Posterior vena cava (tissue), 2 donors: ENCODE data around the gene CYP51A1. TPM values are rescaled to one million over a fixed set of nuclear protein-coding genes. Genes with fewer than 3 reads are reported as not detected.

ENCODE experiments used
- DNase-seq: peaks from one replicate; pipeline ENCODE4 v3.0.0-alpha.2; 2020; ENCODE audit warnings: low spot score
- intact Hi-C, 2 donors: fragments of 100-400 bp; cut with DNase I; formaldehyde crosslinking; loops; one replicate each; pipeline versions ENCODE4 v1.14.1 to v1.14.2; 2022 to 2023
- total RNA-seq, 2 donors: library from RNA; stranded (reverse); fragmentation: NEBNext Ultra II Directional; extraction: Animal tissue kit (Norgen Biotek cat#: 25700); gene quantifications; one replicate each; pipeline ENCODE4 v1.2.1, GENCODE V29; 2021
- donor health status: DM: yes; HTN: yes; CAD: no.
- donor health status: DM: yes; HTN: yes; CAD: no.

The CYP51A1 gene
- total RNA-seq, 2 donors from 2014 or later, result 34.9 to 44.6 TPM

GRCh38 chr7:92071032-92071431 lies 63.2 kb downstream of the CYP51A1 start:
- intact Hi-C loops, result no loop called here
- DNase-seq, result no peak

GRCh38 chr7:92064438-92065029 lies 69.7 kb downstream of the CYP51A1 start:
- intact Hi-C loops, result no loop called here

More at GRCh38 chr7:92064438-92065029, 69.7 kb downstream of the CYP51A1 start:
- DNase-seq, result no peak

Other genes starting within 250 kb of the CYP51A1 start
- gene AKAP9, start 193.6 kb downstream of the CYP51A1 start, total RNA-seq, result 10 to 100 TPM; 45.1 to 46.9 TPM
- gene LRRD1, start 44.7 kb upstream of the CYP51A1 start, total RNA-seq, result under 1 TPM; 0.14 to 0.19 TPM
- 10 to 100 TPM; 37.9 to 38.1 TPM for gene KRIT1, start 111.4 kb upstream of the CYP51A1 start, total RNA-seq
- 10 to 100 TPM; 54.9 to 59.3 TPM for gene ANKIB1, start 111.5 kb upstream of the CYP51A1 start, total RNA-seq